Vagina (tissue), 2 donors: ENCODE measurements around the gene TCOF1.

Source experiments
- POLR2A ChIP-seq, 2 donors: fragments of 450-650 bp; IDR thresholded peaks; one replicate each; pipeline ENCODE4 v1.6.1; 2017; ENCODE audit warnings: antibody characterized with exemption in 2 of 2, mild to moderate bottlenecking in 2 of 2, moderate library complexity in 2 of 2
- TF ChIP-seq, protein P1 (sequence below), 3 experiments: fragments of 450-650 bp in 2 of 3; fragments of 200-600 bp in 1 of 3; sonication (generic) in 1 of 3; IDR thresholded peaks; one replicate each; pipeline ENCODE4 v1.5.1; 2017 to 2019; ENCODE audit warnings: antibody characterized with exemption in 3 of 3, mild to moderate bottlenecking in 2 of 3, moderate library complexity in 2 of 3

DNA sequence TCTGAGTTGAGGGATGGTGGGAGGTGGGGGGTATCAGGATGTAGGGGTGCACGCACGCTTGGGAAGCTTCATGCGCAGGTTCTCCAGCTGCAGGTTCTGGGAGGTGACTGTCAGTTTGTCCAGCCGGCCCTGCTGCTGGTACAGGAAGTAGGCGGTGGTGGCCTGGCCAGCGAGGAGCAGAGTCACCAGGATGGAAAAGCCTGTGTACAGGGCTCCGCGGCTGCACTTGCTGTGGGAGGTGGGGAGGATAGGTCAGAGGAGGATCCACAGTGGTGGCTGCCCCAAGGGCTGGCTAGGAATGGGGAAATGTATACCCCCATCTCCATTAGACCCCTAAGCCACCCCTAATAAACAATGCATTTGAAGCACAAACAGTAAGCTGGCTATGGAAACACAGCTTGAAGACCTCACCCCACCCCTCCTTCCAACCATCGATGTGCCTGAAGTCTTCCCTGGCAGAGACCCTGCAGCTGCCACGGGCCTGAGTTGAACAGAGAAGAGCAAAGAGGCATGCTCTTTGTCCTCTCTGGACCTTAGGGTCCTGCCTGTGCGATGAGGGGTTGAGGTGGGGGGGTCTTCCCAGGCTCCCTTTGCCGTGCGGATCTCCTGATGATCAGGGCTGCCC lies 49.7 kb downstream of the TCOF1 start:
- no peak for TF ChIP-seq POLR2A (IDR thresholded peaks at IDR 0.05)
- TF ChIP-seq, protein P1, sequence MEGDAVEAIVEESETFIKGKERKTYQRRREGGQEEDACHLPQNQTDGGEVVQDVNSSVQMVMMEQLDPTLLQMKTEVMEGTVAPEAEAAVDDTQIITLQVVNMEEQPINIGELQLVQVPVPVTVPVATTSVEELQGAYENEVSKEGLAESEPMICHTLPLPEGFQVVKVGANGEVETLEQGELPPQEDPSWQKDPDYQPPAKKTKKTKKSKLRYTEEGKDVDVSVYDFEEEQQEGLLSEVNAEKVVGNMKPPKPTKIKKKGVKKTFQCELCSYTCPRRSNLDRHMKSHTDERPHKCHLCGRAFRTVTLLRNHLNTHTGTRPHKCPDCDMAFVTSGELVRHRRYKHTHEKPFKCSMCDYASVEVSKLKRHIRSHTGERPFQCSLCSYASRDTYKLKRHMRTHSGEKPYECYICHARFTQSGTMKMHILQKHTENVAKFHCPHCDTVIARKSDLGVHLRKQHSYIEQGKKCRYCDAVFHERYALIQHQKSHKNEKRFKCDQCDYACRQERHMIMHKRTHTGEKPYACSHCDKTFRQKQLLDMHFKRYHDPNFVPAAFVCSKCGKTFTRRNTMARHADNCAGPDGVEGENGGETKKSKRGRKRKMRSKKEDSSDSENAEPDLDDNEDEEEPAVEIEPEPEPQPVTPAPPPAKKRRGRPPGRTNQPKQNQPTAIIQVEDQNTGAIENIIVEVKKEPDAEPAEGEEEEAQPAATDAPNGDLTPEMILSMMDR (IDR thresholded peaks at IDR 0.05): no peak
